H1 (cell line): ENCODE results near the gene DENND4C. TPM values are rescaled to one million over a fixed set of nuclear protein-coding genes. Genes with fewer than 3 reads are reported as not detected.

Experiments
- CTCF ChIA-PET: fragments of 300-600 bp; sonication (Branson Sonifier 250); formaldehyde crosslinking; loops from one replicate; lab custom pipeline; 2021; ENCODE audit not compliant: partially characterized antibody; lab: Charles Lee
- POLR2A ChIA-PET: fragments of 300-600 bp; sonication (Branson Sonifier 250); formaldehyde crosslinking; loops from one replicate; lab custom pipeline; 2021; ENCODE audit warnings: inconsistent platforms; ENCODE audit not compliant: partially characterized antibody; lab: Charles Lee
- DNase-seq, 2 experiments: peaks; one replicate each; pipeline versions ENCODE4 v3.0.0 to v3.0.0-alpha.2; 2010 to 2022; ENCODE audit warnings: low spot score in 2 of 2, low read depth in 1 of 2, mixed read lengths in 1 of 2
- FAIRE-seq: peaks from 2 replicates; lab custom pipeline; 2011; peaks lifted over from hg19 to GRCh38; lab: Jason Lieb, UNC
- H2AFZ ChIP-seq: 2 replicates; pipeline ENCODE4 v1.8.1; 2012; ENCODE audit warnings: low read length, inconsistent platforms
- H2AK5ac ChIP-seq: 2 replicates; pipeline ENCODE4 v1.6.1; 2013; ENCODE audit warnings: low read depth, low read length
- H2BK120ac ChIP-seq: replicated peaks from 2 replicates; pipeline ENCODE3; 2013; ENCODE audit warnings: low read depth, low read length, inconsistent platforms
- H2BK12ac ChIP-seq: 2 replicates; pipeline ENCODE4 v1.6.1; 2013; ENCODE audit warnings: low read depth, low read length
- H2BK15ac ChIP-seq: 2 replicates; pipeline ENCODE4 v1.6.1; 2013; ENCODE audit warnings: low read length
- H2BK20ac ChIP-seq: 2 replicates; pipeline ENCODE4 v1.6.1; 2013; ENCODE audit warnings: low read length
- H2BK5ac ChIP-seq: 2 replicates; pipeline ENCODE4 v1.6.1; 2013; ENCODE audit warnings: low read depth, low read length
- H3K14ac ChIP-seq: 2 replicates; pipeline ENCODE4 v1.6.1; 2013; ENCODE audit warnings: inconsistent platforms; ENCODE audit not compliant: insufficient read length
- H3K18ac ChIP-seq: 2 replicates; pipeline ENCODE4 v1.6.1; 2013; ENCODE audit warnings: low read length; ENCODE audit errors: extremely low read depth
- H3K23ac ChIP-seq: 2 replicates; pipeline ENCODE4 v1.6.1; 2013; ENCODE audit warnings: inconsistent platforms; ENCODE audit not compliant: insufficient read length
- H3K23me2 ChIP-seq: 2 replicates; pipeline ENCODE4 v1.6.1; 2013; ENCODE audit warnings: low read depth, low read length
- H3K27ac ChIP-seq: 2 replicates; pipeline ENCODE4 v1.6.1; 2011; ENCODE audit warnings: low read depth, low read length, inconsistent platforms
- H3K27me3 ChIP-seq, 4 experiments: replicated peaks in 1 of 4; 1 replicate in 1 of 4; 2 replicates in 3 of 4; pipeline versions ENCODE4 v1.6.1 to v1.8.1; 2011 to 2013; ENCODE audit warnings: low read length in 3 of 4, mild to moderate bottlenecking in 3 of 4, inconsistent platforms in 2 of 4, mixed read lengths in 2 of 4, moderate library complexity in 1 of 4; ENCODE audit not compliant: control insufficient read depth in 3 of 4, insufficient read depth in 3 of 4; ENCODE audit errors: extremely low read depth in 1 of 4
- H3K36me3 ChIP-seq, 4 experiments: 2 replicates each; pipeline versions ENCODE4 v1.6.1 to v1.8.1; 2011 to 2013; ENCODE audit warnings: mild to moderate bottlenecking in 4 of 4, low read length in 3 of 4, moderate library complexity in 2 of 4, control low read depth in 1 of 4, inconsistent platforms in 1 of 4; ENCODE audit not compliant: insufficient read depth in 4 of 4, control insufficient read depth in 2 of 4
- H3K4ac ChIP-seq: replicated peaks from 2 replicates; pipeline ENCODE3; 2013; ENCODE audit warnings: low read length, low read depth, mixed read lengths, inconsistent platforms; ENCODE audit not compliant: insufficient read length
- H3K4me1 ChIP-seq, 4 experiments: replicated peaks in 1 of 4; 1 replicate in 1 of 4; 2 replicates in 3 of 4; pipeline versions ENCODE4 v1.6.1 to v1.8.1; 2011 to 2013; ENCODE audit warnings: low read length in 3 of 4, inconsistent platforms in 2 of 4, mixed read lengths in 1 of 4; ENCODE audit not compliant: insufficient read depth in 4 of 4, control insufficient read depth in 3 of 4
- H3K4me2 ChIP-seq, 2 experiments: 2 replicates each; pipeline versions ENCODE4 v1.6.1 to v1.8.1; 2011 to 2013; ENCODE audit warnings: low read depth in 2 of 2, low read length in 2 of 2, control low read depth in 1 of 2, inconsistent platforms in 1 of 2, mild to moderate bottlenecking in 1 of 2; ENCODE audit not compliant: insufficient read depth in 1 of 2
- H3K4me3 ChIP-seq, 4 experiments: fragments of 200-600, 300-600 bp in 1 of 4; sonication (generic), shearing (Covaris generic), sonication (Bioruptor Twin) in 1 of 4; 2 replicates each; pipeline versions ENCODE4 v1.5.1 to v1.8.1; 2011 to 2016; ENCODE audit warnings: low read length in 4 of 4, low read depth in 3 of 4, control low read depth in 2 of 4, inconsistent platforms in 2 of 4, mild to moderate bottlenecking in 2 of 4, mixed read lengths in 1 of 4, moderate library complexity in 1 of 4; ENCODE audit not compliant: insufficient read depth in 2 of 4; ENCODE audit errors: extremely low read depth in 1 of 4
- H3K56ac ChIP-seq: replicated peaks from 2 replicates; pipeline ENCODE3; 2013; ENCODE audit warnings: low read depth, mild to moderate bottlenecking, mixed read lengths, low read length, inconsistent platforms; ENCODE audit not compliant: insufficient read length
- H3K79me1 ChIP-seq: 2 replicates; pipeline ENCODE4 v1.6.1; 2013; ENCODE audit warnings: low read depth, low read length, control low read depth
- H3K79me2 ChIP-seq, 2 experiments: 2 replicates each; pipeline versions ENCODE4 v1.6.1 to v1.8.1; 2012 to 2013; ENCODE audit warnings: low read length in 2 of 2, mild to moderate bottlenecking in 2 of 2, inconsistent platforms in 1 of 2; ENCODE audit not compliant: insufficient read depth in 2 of 2, control insufficient read depth in 1 of 2
- H3K9ac ChIP-seq, 4 experiments: replicated peaks in 1 of 4; 1 replicate in 1 of 4; 2 replicates in 3 of 4; pipeline versions ENCODE4 v1.6.1 to v1.8.1; 2011 to 2013; ENCODE audit warnings: low read depth in 3 of 4, low read length in 3 of 4, control low read depth in 2 of 4, mild to moderate bottlenecking in 2 of 4, moderate library complexity in 2 of 4, inconsistent platforms in 1 of 4; ENCODE audit errors: extremely low read depth in 1 of 4
- H3K9me3 ChIP-seq, 2 experiments: 2 replicates each; pipeline versions ENCODE4 v1.6.1 to v1.8.1; 2012 to 2013; ENCODE audit warnings: mild to moderate bottlenecking in 2 of 2, moderate library complexity in 2 of 2, control low read depth in 1 of 2, inconsistent platforms in 1 of 2, low read depth in 1 of 2, low read length in 1 of 2, mixed read lengths in 1 of 2; ENCODE audit not compliant: insufficient read depth in 2 of 2
- H4K20me1 ChIP-seq, 2 experiments: replicated peaks in 1 of 2; 2 replicates each; pipeline versions ENCODE3 to v1.8.1; 2011 to 2013; ENCODE audit warnings: inconsistent platforms in 2 of 2, low read length in 2 of 2, mild to moderate bottlenecking in 1 of 2; ENCODE audit not compliant: insufficient read depth in 2 of 2, control insufficient read depth in 1 of 2
- H4K5ac ChIP-seq: 2 replicates; pipeline ENCODE4 v1.6.1; 2013; ENCODE audit warnings: low read length, low read depth, mixed read lengths, inconsistent platforms; ENCODE audit not compliant: insufficient read length
- H4K8ac ChIP-seq: 2 replicates; pipeline ENCODE4 v1.8.0; 2013; ENCODE audit warnings: mild to moderate bottlenecking, moderate library complexity, low read length, inconsistent platforms; ENCODE audit not compliant: insufficient read depth; ENCODE audit errors: extremely low read depth
- H4K91ac ChIP-seq: replicated peaks from 2 replicates; pipeline ENCODE3; 2013; ENCODE audit warnings: low read length, mixed read lengths, inconsistent platforms; ENCODE audit not compliant: insufficient read length
- BCL11A ChIP-seq, 2 experiments: IDR thresholded peaks; one replicate each; pipeline ENCODE4 v1.6.1; 2011; ENCODE audit warnings: low read depth in 2 of 2, low read length in 2 of 2, mild to moderate bottlenecking in 2 of 2
- BRCA1 ChIP-seq: IDR thresholded peaks from 2 replicates; pipeline ENCODE4 v1.6.1; 2012; ENCODE audit warnings: low read depth, low read length, improper control_type of control experiment
- CHD1 ChIP-seq: IDR thresholded peaks from 2 replicates; pipeline ENCODE4 v1.6.1; 2012; ENCODE audit warnings: low read depth, low read length, improper control_type of control experiment
- CTBP2 ChIP-seq: IDR thresholded peaks from 2 replicates; pipeline ENCODE4 v1.7.0; 2011; ENCODE audit warnings: borderline replicate concordance, mild to moderate bottlenecking, moderate library complexity, mixed read lengths, low read length; ENCODE audit not compliant: insufficient read depth, insufficient read length
- E2F6 ChIP-seq: IDR thresholded peaks from 2 replicates; pipeline ENCODE4 v1.6.1; 2012; ENCODE audit warnings: inconsistent platforms
- HDAC2 ChIP-seq, 2 experiments: fragments of 300-600 bp in 1 of 2; sonication (generic) in 1 of 2; IDR thresholded peaks; 2 replicates each; pipeline ENCODE4 v1.6.1; 2011 to 2012; ENCODE audit warnings: low read depth in 2 of 2, low read length in 2 of 2, mild to moderate bottlenecking in 2 of 2, moderate library complexity in 2 of 2, borderline replicate concordance in 1 of 2, inconsistent platforms in 1 of 2
- HDAC6 ChIP-seq: IDR thresholded peaks from one replicate; pipeline ENCODE4 v1.7.1; 2012; ENCODE audit warnings: low read depth, mild to moderate bottlenecking, inconsistent platforms, low read length, moderate library complexity
- MAX ChIP-seq: IDR thresholded peaks from 2 replicates; pipeline ENCODE4 v1.6.1; 2012; ENCODE audit warnings: inconsistent platforms
- NANOG ChIP-seq: IDR thresholded peaks from 2 replicates; pipeline ENCODE4 v1.6.1; 2011; ENCODE audit warnings: low read length, low read depth, mild to moderate bottlenecking, inconsistent platforms; ENCODE audit not compliant: insufficient read depth, poor library complexity, severe bottlenecking
- PHF8 ChIP-seq: fragments of 200-600 bp; sonication (generic); conservative IDR thresholded peaks from 2 replicates; pipeline ENCODE4 v1.7.1; 2012; ENCODE audit warnings: low read depth, mild to moderate bottlenecking, inconsistent platforms, low read length, moderate library complexity
- POU5F1 ChIP-seq: IDR thresholded peaks from 2 replicates; pipeline ENCODE4 v1.6.1; 2011; ENCODE audit warnings: low read depth, mild to moderate bottlenecking, low read length, moderate library complexity
- RFX5 ChIP-seq: IDR thresholded peaks from 2 replicates; pipeline ENCODE4 v1.6.1; 2011; ENCODE audit warnings: low read depth, low read length, improper control_type of control experiment, borderline replicate concordance
- RXRA ChIP-seq: IDR thresholded peaks from 2 replicates; pipeline ENCODE4 v1.6.1; 2011; ENCODE audit warnings: low read depth, mild to moderate bottlenecking, low read length, moderate library complexity; ENCODE audit not compliant: insufficient read depth
- WGBS, 2 experiments: shearing (Covaris generic) in 1 of 2; methylation state at CpG; one replicate each; pipeline versions ENCODE4 v1.1.6 to v1.1.7; 2013 to 2015; ENCODE audit warnings: low lambda C conversion rate in 2 of 2, mixed read lengths in 2 of 2, inconsistent platforms in 1 of 2, low coverage in 1 of 2, missing lambda C conversion rate in 1 of 2; ENCODE audit not compliant: insufficient replicate concordance in 2 of 2, insufficient coverage in 1 of 2, insufficient read length in 1 of 2; ENCODE audit errors: extremely low coverage in 1 of 2, missing lambda C conversion rate in 1 of 2; 5-methylcytosine and 5-hydroxymethylcytosine counted together
- polyA plus RNA-seq, 7 experiments: library from polyadenylated mRNA; depleted of rRNA in 3 of 7; stranded (reverse) in 5 of 7; unstranded in 2 of 7; fragments of >200 nt in 5 of 7; fragments of 200-250 nt in 2 of 7; gene quantifications; 1 replicate in 5 of 7; 2 replicates in 1 of 7; 4 replicates in 1 of 7; pipeline versions ENCODE4 v1.2.1 to v1.2.3, GENCODE V29; 2011 to 2013; ENCODE audit warnings: missing spikeins in 2 of 7, mixed read lengths in 2 of 7
- total RNA-seq: library from RNA; stranded (reverse); fragmentation: NEBNext Ultra II Directional; extraction: Animal tissue kit (Norgen Biotek cat#: 25700); gene quantifications from 2 replicates; pipeline ENCODE4 v1.2.1, GENCODE V29; 2021

Gene DENND4C
- total and polyA plus RNA-seq, 2 of the 8 experiments (the other 6 are each of a cell fraction or from before 2014, with no cell fraction given) = 6.9 to 18.9 TPM

- Histone ChIP-seq H2AK5ac (no peak overlapping the region), H2BK12ac (no peak overlapping the region), H3K9ac (no peak overlapping the region), H2BK120ac (no peak overlapping the region), H3K23ac (no peak overlapping the region), H3K9me3 (no peaks in the 10 kb centered on the region), H3K4ac (no peak overlapping the region), H3K4me2 (no peak overlapping the region), H3K14ac (no peak overlapping the region), H4K91ac (no peak overlapping the region), H3K27me3 (no peaks in the 10 kb centered on the region), H3K4me3 (no peak overlapping the region), H3K36me3 (peaks cover 0 to 8% (median under 1%) of the 10 kb centered on the region in 4 experiments; a peak in 1 of 8 replicates), H4K5ac (no peak overlapping the region), H3K18ac (no peak overlapping the region), H4K8ac (no peak overlapping the region), H3K4me1 (no peaks in the 10 kb centered on the region), H2BK5ac (no peak overlapping the region), H2BK20ac (no peak overlapping the region), H3K56ac (no peak overlapping the region), H3K23me2 (no peaks in the 10 kb centered on the region), H3K79me2 (peaks cover 0 to 29% of the 10 kb centered on the region in 2 experiments; a peak in 2 of 4 replicates), H2AFZ (no peak overlapping the region), H3K27ac (no peak overlapping the region), H2BK15ac (no peak overlapping the region), H3K79me1 (no peaks in the 10 kb centered on the region), H4K20me1 (peaks cover 0 to 1% of the 10 kb centered on the region in 2 experiments)
- FAIRE-seq (no peak), DNase-seq (no peak)
- ChIA-PET POLR2A (no interaction called here), CTCF (interaction anchor here (1.0 kb wide), 1 partner anchor 65 kb away, joined by 3 read pairs; no protein-coding TSS in a partner anchor)
- 83% methylated on average over 2 of the region's 2 CpGs; no CpG with 5 or more reads in 1 of the 2 experiments for WGBS, 2 experiments
- no peak for TF ChIP-seq HDAC2 (IDR thresholded peaks at IDR 0.05; ENCODE audit: borderline replicate concordance in 1 of 2, low read depth in 2 of 2, low read length in 2 of 2)
- TF ChIP-seq RFX5 = no peak
- no peak for TF ChIP-seq CHD1
- no peak for TF ChIP-seq MAX
- TF ChIP-seq E2F6 = no peak
- no peak for TF ChIP-seq HDAC6
- TF ChIP-seq BRCA1 = no peak
- no peak for TF ChIP-seq RXRA
- TF ChIP-seq PHF8 = no peak
- no peak for TF ChIP-seq NANOG
- TF ChIP-seq CTBP2 = no peak
- TF ChIP-seq BCL11A (IDR thresholded peaks at IDR 0.05; ENCODE audit: low read depth in 2 of 2, low read length in 2 of 2) = no peak
- TF ChIP-seq POU5F1 = no peak
Measured at GRCh38 chr9:19288081-19288480, 57.6 kb downstream of the DENND4C start.
